Tongue (tissue), 3 donors: ENCODE results near the gene LY6G6D. TPM values are rescaled to one million over a fixed set of nuclear protein-coding genes. Genes with fewer than 3 reads are reported as not detected.

ENCODE experiments used
- DNase-seq: peaks from one replicate; pipeline ENCODE4 v3.0.0-alpha.2; 2015
- small RNA-seq: library from RNA; depleted of rRNA; stranded (forward); fragments of <200 nt; gene quantifications from one replicate; pipeline ENCODE3, GENCODE V24; 2014; ENCODE audit warnings: low replicate concordance
- total RNA-seq: library from RNA; depleted of rRNA; stranded (reverse); fragments of >200 nt; gene quantifications from one replicate; pipeline ENCODE4 v1.2.3, GENCODE V29; 2014

The LY6G6D gene
- total RNA-seq, 1 donor from 2014 or later = not detected

DNA sequence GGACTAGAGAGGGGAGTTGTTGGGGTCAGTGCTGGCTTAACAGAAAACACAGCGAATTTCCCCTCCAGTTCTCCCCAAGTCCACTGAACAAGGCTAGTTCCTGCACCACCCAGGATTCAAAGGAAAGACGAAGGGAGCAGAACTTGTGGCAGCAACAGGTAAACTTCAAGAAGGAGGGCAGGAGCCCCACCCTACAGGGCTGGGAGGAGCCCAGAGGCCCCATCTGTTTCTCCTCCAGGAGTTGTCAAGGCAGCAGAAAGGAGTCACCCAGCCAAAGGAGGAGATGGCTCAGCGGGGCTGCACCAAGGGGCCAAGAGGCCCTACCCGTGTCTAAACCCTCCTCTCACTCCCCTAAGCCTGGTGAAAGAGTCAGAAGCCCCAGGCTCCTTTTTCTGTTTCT is 49.0 kb downstream of the LY6G6D start:
- no peak for DNase-seq

DNA sequence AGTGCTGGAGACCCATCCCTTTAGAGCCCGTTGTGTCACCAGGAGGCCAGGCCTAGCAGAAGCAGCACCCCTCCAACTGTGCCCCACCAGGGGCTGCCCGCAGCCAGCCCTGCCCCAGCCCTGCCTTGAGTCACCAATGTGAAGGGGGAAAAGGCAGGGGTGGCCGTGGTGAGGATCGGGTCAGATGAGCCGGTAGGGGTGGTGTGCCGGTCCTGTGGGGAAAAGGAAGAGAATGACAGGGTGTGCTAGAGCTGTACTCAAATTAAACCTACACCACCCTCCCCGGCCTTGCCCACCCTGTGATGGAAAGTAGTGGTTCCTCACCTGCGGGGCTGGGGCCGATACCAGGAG is 50.4 kb downstream of the LY6G6D start:
- no peak for DNase-seq

GRCh38 chr6:31765910-31766794 is 51.0 kb downstream of the LY6G6D start:
- DNase-seq = no peak

DNA sequence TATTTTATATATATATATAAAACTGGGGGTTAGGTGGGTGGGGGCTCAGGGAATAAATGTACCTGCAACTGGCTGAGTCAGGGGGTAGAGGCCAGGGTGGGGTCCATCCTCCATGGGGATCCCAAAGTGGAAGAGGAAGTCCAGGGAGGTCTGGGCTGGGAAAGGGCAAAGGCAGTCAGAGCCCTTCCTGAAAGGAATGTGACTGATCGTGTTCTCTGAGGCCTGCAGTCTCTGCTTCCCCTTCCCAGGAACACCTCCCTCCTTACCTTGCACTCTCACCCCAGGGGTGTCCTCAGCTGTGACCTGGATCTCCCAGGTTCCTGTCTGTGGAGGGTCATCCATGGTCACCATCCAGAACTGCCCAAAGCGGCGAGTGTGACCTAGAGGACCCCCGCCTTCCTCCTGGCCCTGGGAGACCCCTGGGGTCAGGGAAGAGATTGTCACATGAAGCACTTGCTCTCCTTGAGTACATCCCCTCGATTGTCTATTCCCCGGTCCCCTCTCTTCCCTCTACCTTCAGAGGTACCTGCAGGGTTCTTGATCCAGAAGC is 52.0 kb downstream of the LY6G6D start:
- DNase-seq = no peak

Small RNA genes lying within 50 kb of the gene (small RNA-seq; reads per million reads assigned to genes)
- gene LY6G6D = not detected
- gene MIR4646 = not detected
- not detected for gene MSH5-SAPCD1
- gene RNU6-850P = not detected
- gene SAPCD1 = not detected

Other genes starting within 250 kb of the LY6G6D start
- gene MICB, start 217.2 kb upstream of the LY6G6D start, total RNA-seq = 3.9 TPM
- gene MCCD1, start 186.4 kb upstream of the LY6G6D start, total RNA-seq = not detected
- gene DDX39B, start 173.3 kb upstream of the LY6G6D start, total RNA-seq = 319 TPM
- 1.3 TPM for gene ATP6V1G2, start 168.7 kb upstream of the LY6G6D start, total RNA-seq
- gene NFKBIL1, start 167.7 kb upstream of the LY6G6D start, total RNA-seq = 11.4 TPM
- not detected for gene LTA, start 143.1 kb upstream of the LY6G6D start, total RNA-seq
- not detected for gene TNF, start 139.8 kb upstream of the LY6G6D start, total RNA-seq
- gene LTB, start 132.9 kb upstream of the LY6G6D start, total RNA-seq = 1.7 TPM
- gene LST1, start 129.1 kb upstream of the LY6G6D start, total RNA-seq = 1.5 TPM
- gene NCR3, start 122.3 kb upstream of the LY6G6D start, total RNA-seq = not detected
- gene AIF1, start 100.1 kb upstream of the LY6G6D start, total RNA-seq = 10.9 TPM
- gene PRRC2A, start 94.6 kb upstream of the LY6G6D start, total RNA-seq = 66.1 TPM
- 154 TPM for gene BAG6, start 62.7 kb upstream of the LY6G6D start, total RNA-seq
- not detected for gene APOM, start 59.5 kb upstream of the LY6G6D start, total RNA-seq
- gene C6orf47, start 54.6 kb upstream of the LY6G6D start, total RNA-seq = 20.8 TPM
- 18.0 TPM for gene GPANK1, start 50.4 kb upstream of the LY6G6D start, total RNA-seq
- 92.1 TPM for gene CSNK2B, start 49.3 kb upstream of the LY6G6D start, total RNA-seq
- 2.6 TPM for gene LY6G5B, start 45.4 kb upstream of the LY6G6D start, total RNA-seq
- gene LY6G5C, start 34.3 kb upstream of the LY6G6D start, total RNA-seq = not detected
- gene ABHD16A, start 12.0 kb upstream of the LY6G6D start, total RNA-seq = 46.2 TPM
- 0.82 TPM for gene LY6G6F, start 8.5 kb upstream of the LY6G6D start, total RNA-seq
- gene LY6G6C, start 6.4 kb downstream of the LY6G6D start, total RNA-seq = 1.1 TPM
- not detected for gene MPIG6B, start 8.0 kb downstream of the LY6G6D start, total RNA-seq
- 114 TPM for gene DDAH2, start 14.0 kb downstream of the LY6G6D start, total RNA-seq
- 131 TPM for gene CLIC1, start 21.2 kb downstream of the LY6G6D start, total RNA-seq
- 9.6 TPM for gene MSH5, start 24.7 kb downstream of the LY6G6D start, total RNA-seq
- not detected for gene SAPCD1, start 47.3 kb downstream of the LY6G6D start, total RNA-seq
- gene VWA7, start 62.0 kb downstream of the LY6G6D start, total RNA-seq = 2.3 TPM
- 42.5 TPM for gene VARS1, start 80.4 kb downstream of the LY6G6D start, total RNA-seq
- gene LSM2, start 91.6 kb downstream of the LY6G6D start, total RNA-seq = 20.8 TPM
- 4.5 TPM for gene HSPA1L, start 99.9 kb downstream of the LY6G6D start, total RNA-seq
- gene HSPA1A, start 100.2 kb downstream of the LY6G6D start, total RNA-seq = 698 TPM
- 827 TPM for gene HSPA1B, start 112.4 kb downstream of the LY6G6D start, total RNA-seq
- gene NEU1, start 147.5 kb downstream of the LY6G6D start, total RNA-seq = 25.6 TPM
- gene SLC44A4, start 163.6 kb downstream of the LY6G6D start, total RNA-seq = 1.7 TPM
- gene EHMT2, start 182.3 kb downstream of the LY6G6D start, total RNA-seq = 37.4 TPM
- gene ZBTB12, start 186.7 kb downstream of the LY6G6D start, total RNA-seq = 5.7 TPM
- 0.51 TPM for gene C2, start 212.4 kb downstream of the LY6G6D start, total RNA-seq
- 7.1 TPM for gene CFB, start 230.7 kb downstream of the LY6G6D start, total RNA-seq
- 79.7 TPM for gene NELFE, start 243.6 kb downstream of the LY6G6D start, total RNA-seq
- gene SKIC2, start 243.8 kb downstream of the LY6G6D start, total RNA-seq = 30.6 TPM